ENCODE measurements around the gene RNF214. TPM values are rescaled to one million over a fixed set of nuclear protein-coding genes. Genes with fewer than 3 reads are reported as not detected.

The RNF214 gene
- polyA plus RNA-seq, 3 donors, result 6.4 to 13.8 (median 7.8) TPM

DNA sequence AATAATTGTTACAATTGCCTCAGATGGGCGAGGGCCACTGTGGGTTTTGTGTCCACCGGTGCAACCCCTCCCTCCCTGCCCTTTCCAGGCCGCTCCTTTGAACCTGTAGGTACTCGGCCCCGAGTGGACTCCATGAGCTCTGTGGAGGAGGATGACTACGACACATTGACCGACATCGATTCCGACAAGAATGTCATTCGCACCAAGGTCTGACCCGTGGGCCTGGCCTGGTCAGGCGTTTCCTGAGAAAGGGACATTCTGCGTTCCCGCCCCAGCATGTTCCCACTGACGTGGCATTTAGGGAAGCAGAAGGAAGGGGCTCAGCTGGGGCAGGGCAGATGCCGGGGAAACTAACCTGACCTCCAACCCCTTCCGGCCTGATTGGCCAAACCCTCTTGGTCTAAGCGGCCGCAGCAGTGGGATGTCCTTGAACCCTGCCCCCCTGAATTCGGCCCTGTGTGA, 43.8 kb upstream of the RNF214 start:
- peaks cover 60 to 65% of the 10 kb centered on the region in 2 donors for H3K4me1 ChIP-seq (ENCODE audit: control insufficient read depth in 1 of 2, insufficient read depth in 2 of 2, low read length in 2 of 2)
- 77% methylated on average over 14 of the region's 20 CpGs for WGBS (ENCODE audit: insufficient coverage)
- H3K4me1 Mint-ChIP-seq, result peaks cover 59% of the 10 kb centered on the region

DNA sequence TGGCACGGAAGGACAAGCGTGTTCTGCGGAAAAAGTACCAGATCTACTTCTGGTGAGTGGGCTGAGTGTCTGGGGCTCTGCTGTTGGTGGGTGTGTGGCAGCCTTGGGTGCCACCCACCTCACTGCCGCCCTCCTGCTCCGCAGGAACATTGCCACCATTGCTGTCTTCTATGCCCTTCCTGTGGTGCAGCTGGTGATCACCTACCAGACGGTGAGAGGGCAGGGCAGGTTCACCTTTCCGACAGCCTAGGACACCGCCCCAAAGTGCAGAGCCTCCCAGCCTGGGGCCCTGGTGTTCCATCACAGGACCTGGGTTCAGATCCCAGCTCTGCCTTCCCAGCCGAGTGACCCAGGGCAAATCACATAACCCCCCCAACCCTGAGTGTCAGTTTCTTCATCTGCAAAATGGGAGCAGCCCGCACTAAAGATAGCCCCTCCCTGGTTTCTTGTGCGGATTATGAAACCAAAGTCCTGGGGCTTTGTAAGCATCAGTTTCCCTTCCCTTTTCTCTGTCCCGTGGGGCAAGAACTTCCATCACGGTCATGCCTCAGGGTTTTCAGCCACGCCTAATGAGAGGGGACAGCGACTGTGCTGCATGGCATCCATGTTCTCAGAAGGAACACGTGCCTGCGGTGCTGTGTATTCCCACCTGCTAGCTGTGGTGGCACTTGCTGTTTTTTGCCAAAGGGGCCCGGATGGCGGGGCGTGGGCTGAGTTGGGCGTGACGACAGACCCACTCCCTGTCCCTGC, 43.1 kb upstream of the RNF214 start:
- TF ChIP-seq, protein P1, sequence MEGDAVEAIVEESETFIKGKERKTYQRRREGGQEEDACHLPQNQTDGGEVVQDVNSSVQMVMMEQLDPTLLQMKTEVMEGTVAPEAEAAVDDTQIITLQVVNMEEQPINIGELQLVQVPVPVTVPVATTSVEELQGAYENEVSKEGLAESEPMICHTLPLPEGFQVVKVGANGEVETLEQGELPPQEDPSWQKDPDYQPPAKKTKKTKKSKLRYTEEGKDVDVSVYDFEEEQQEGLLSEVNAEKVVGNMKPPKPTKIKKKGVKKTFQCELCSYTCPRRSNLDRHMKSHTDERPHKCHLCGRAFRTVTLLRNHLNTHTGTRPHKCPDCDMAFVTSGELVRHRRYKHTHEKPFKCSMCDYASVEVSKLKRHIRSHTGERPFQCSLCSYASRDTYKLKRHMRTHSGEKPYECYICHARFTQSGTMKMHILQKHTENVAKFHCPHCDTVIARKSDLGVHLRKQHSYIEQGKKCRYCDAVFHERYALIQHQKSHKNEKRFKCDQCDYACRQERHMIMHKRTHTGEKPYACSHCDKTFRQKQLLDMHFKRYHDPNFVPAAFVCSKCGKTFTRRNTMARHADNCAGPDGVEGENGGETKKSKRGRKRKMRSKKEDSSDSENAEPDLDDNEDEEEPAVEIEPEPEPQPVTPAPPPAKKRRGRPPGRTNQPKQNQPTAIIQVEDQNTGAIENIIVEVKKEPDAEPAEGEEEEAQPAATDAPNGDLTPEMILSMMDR (IDR thresholded peaks at IDR 0.05), result no peak
- H3K36me3 Mint-ChIP-seq, result peaks cover 67 to 91% of the 10 kb centered on the region in 2 donors
- no peaks in the 10 kb centered on the region for H3K9me3 Mint-ChIP-seq
- Histone ChIP-seq H3K4me1 (ENCODE audit: control insufficient read depth in 1 of 2, insufficient read depth in 2 of 2, low read length in 2 of 2) (peaks cover 62 to 67% of the 10 kb centered on the region in 2 donors), H3K4me2 (replicated peaks; ENCODE audit: extremely low read depth, low read length, poor library complexity, severe bottlenecking) (peak overlapping the region; percentile 69), H3K9ac (ENCODE audit: insufficient read depth, low read length, poor library complexity, severe bottlenecking) (peak overlapping the region; percentile 55), H2AFZ (ENCODE audit: insufficient read depth, low read depth, low read length, poor library complexity, severe bottlenecking) (peak overlapping the region; percentile 66), H4K20me1 (ENCODE audit: insufficient read depth, low read length) (no peaks in the 10 kb centered on the region), H3K4me3 (replicated peaks in 1 of 3; ENCODE audit: low read depth in 2 of 3, low read length in 3 of 3) (peak overlapping the region in 1 of 3 experiments; percentile 69), H3K36me3 (replicated peaks in 1 of 2; ENCODE audit: control insufficient read depth in 1 of 2, insufficient read depth in 2 of 2, low read length in 2 of 2) (peaks cover 56 to 57% of the 10 kb centered on the region in 2 donors), H3K79me2 (ENCODE audit: insufficient read depth, low read length) (peaks cover 18% of the 10 kb centered on the region), H3K9me3 (replicated peaks in 1 of 2; ENCODE audit: control insufficient read depth in 1 of 2, insufficient read depth in 1 of 2, low read length in 2 of 2) (no peaks in the 10 kb centered on the region), H3K27ac (ENCODE audit: low read depth in 1 of 2, low read length in 2 of 2) (peak overlapping the region; percentile 85 to 90), H3K27me3 (ENCODE audit: control insufficient read depth in 2 of 2, insufficient read depth in 2 of 2, low read length in 2 of 2) (no peaks in the 10 kb centered on the region)
- intact Hi-C loops (cut with micrococcal nuclease), result no loop called here
- peak overlapping the region; percentile 86 to 97 (median 93) for H3K27ac Mint-ChIP-seq
- H3K4me1 Mint-ChIP-seq, result peaks cover 61% of the 10 kb centered on the region
- peaks cover 0 to 2% (median 1%) of the 10 kb centered on the region in 3 donors for H3K27me3 Mint-ChIP-seq (ENCODE audit: low read depth in 3 of 3)
- 42% methylated on average over 13 of the region's 22 CpGs for WGBS (ENCODE audit: insufficient coverage)
- peak; percentile 91 to 95 (median 91) for DNase-seq
- peak overlapping the region in 1 of 2 donors; percentile 48 for H3K4me3 Mint-ChIP-seq

More for the DNA sequence above, 43.8 kb upstream of the RNF214 start:
- H3K79me2 ChIP-seq (ENCODE audit: insufficient read depth, low read length), result peaks cover 18% of the 10 kb centered on the region
- intact Hi-C loops (cut with micrococcal nuclease), result no loop called here
- no peak overlapping the region for H3K9ac ChIP-seq (ENCODE audit: insufficient read depth, low read length, poor library complexity, severe bottlenecking)
- H3K27ac Mint-ChIP-seq, result peak overlapping the region; percentile 86 to 97 (median 93)
- DNase-seq, result peak in 1 of 3 donors; percentile 47
- peak overlapping the region in 1 of 3 experiments; percentile 69 for H3K4me3 ChIP-seq (replicated peaks in 1 of 3; ENCODE audit: low read depth in 2 of 3, low read length in 3 of 3)
- H3K9me3 Mint-ChIP-seq, result no peaks in the 10 kb centered on the region
- no peaks in the 10 kb centered on the region for H3K9me3 ChIP-seq (replicated peaks in 1 of 2; ENCODE audit: control insufficient read depth in 1 of 2, insufficient read depth in 1 of 2, low read length in 2 of 2)
- peak overlapping the region; percentile 85 to 90 for H3K27ac ChIP-seq (ENCODE audit: low read depth in 1 of 2, low read length in 2 of 2)
- TF ChIP-seq, protein P1 (IDR thresholded peaks at IDR 0.05), result no peak
- H2AFZ ChIP-seq (ENCODE audit: insufficient read depth, low read depth, low read length, poor library complexity, severe bottlenecking), result no peak overlapping the region
- peak overlapping the region in 1 of 2 donors; percentile 26 for H3K4me3 Mint-ChIP-seq
- no peaks in the 10 kb centered on the region for H4K20me1 ChIP-seq (ENCODE audit: insufficient read depth, low read length)
- peak overlapping the region; percentile 69 for H3K4me2 ChIP-seq (replicated peaks; ENCODE audit: extremely low read depth, low read length, poor library complexity, severe bottlenecking)
- no peaks in the 10 kb centered on the region for H3K27me3 ChIP-seq (ENCODE audit: control insufficient read depth in 2 of 2, insufficient read depth in 2 of 2, low read length in 2 of 2)
- H3K27me3 Mint-ChIP-seq (ENCODE audit: low read depth in 3 of 3), result peaks cover 0 to 2% (median 1%) of the 10 kb centered on the region in 3 donors
- peaks cover 55 to 56% of the 10 kb centered on the region in 2 donors for H3K36me3 ChIP-seq (replicated peaks in 1 of 2; ENCODE audit: control insufficient read depth in 1 of 2, insufficient read depth in 2 of 2, low read length in 2 of 2)
- peaks cover 67 to 91% of the 10 kb centered on the region in 2 donors for H3K36me3 Mint-ChIP-seq
